Measurements from ENCODE around the gene ZNF564.

DNA sequence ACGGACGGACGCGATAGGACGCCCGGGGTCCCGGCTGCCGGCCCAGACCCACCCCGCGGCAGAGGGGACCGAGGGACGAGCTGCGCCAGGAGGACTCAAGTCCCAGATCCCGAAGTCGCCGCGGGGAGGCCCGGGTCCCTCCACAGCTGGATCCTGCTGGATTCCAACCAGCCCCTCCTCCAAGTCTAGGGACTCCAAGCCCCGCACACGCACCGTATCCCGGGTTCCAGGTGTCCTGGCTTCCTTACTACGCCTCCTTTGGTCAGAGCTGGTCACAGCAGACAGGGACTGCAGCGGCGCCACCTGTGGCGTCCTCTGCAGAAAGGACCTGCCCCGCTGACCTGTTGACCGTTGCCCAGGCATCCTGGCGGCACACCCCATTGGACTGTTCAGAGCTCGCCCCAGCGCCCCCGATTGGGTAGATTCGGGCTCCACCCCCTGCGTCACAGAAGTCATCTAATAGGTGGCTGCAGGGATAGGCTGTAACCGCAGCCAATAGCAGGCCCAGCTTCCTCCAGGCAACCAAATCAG is 37.7 kb downstream of the ZNF564 start:
- TF ChIP-seq, protein P1, sequence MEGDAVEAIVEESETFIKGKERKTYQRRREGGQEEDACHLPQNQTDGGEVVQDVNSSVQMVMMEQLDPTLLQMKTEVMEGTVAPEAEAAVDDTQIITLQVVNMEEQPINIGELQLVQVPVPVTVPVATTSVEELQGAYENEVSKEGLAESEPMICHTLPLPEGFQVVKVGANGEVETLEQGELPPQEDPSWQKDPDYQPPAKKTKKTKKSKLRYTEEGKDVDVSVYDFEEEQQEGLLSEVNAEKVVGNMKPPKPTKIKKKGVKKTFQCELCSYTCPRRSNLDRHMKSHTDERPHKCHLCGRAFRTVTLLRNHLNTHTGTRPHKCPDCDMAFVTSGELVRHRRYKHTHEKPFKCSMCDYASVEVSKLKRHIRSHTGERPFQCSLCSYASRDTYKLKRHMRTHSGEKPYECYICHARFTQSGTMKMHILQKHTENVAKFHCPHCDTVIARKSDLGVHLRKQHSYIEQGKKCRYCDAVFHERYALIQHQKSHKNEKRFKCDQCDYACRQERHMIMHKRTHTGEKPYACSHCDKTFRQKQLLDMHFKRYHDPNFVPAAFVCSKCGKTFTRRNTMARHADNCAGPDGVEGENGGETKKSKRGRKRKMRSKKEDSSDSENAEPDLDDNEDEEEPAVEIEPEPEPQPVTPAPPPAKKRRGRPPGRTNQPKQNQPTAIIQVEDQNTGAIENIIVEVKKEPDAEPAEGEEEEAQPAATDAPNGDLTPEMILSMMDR (conservative IDR thresholded peaks at IDR 0.05 in 1 of 2, IDR thresholded peaks at IDR 0.05 in 1 of 2; ENCODE audit: extremely low read depth in 1 of 2, insufficient read depth in 1 of 2, low read depth in 1 of 2, low read length in 2 of 2), result no peak
- TF ChIP-seq EZH2 (IDR thresholded peaks at IDR 0.05; ENCODE audit: borderline replicate concordance, low read length), result no peak

Measured in mammary epithelial cell (primary cell).